HEK293T (cell line): Measurements from ENCODE around the gene SORBS2.

Source experiments
- BHLHE40 ChIP-seq: fragments of 450-650 bp; IDR thresholded peaks from 2 replicates; pipeline ENCODE4 v1.6.1; 2016; ENCODE audit warnings: mild to moderate bottlenecking, moderate library complexity, borderline replicate concordance
- CTBP1 ChIP-seq: fragments of 450-650 bp; IDR thresholded peaks from 2 replicates; pipeline ENCODE4 v1.6.1; 2016; ENCODE audit warnings: borderline replicate concordance
- ELF4 ChIP-seq: fragments of 450-650 bp; IDR thresholded peaks from 2 replicates; pipeline ENCODE4 v1.6.1; 2017; ENCODE audit warnings: antibody characterized with exemption
- FOXA1 ChIP-seq: fragments of 450-650 bp; IDR thresholded peaks from 2 replicates; pipeline ENCODE4 v1.6.1; 2016; ENCODE audit warnings: mild to moderate bottlenecking
- FOXK2 ChIP-seq: fragments of 450-650 bp; IDR thresholded peaks from 2 replicates; pipeline ENCODE4 v1.6.1; 2016; ENCODE audit warnings: mild to moderate bottlenecking
- FOXM1 ChIP-seq: fragments of 450-650 bp; IDR thresholded peaks from 2 replicates; pipeline ENCODE4 v1.6.1; 2017; ENCODE audit warnings: mild to moderate bottlenecking, borderline replicate concordance
- SP1 ChIP-seq: fragments of 450-650 bp; IDR thresholded peaks from 2 replicates; pipeline ENCODE4 v1.6.1; 2017
- TARDBP ChIP-seq: fragments of 450-650 bp; IDR thresholded peaks from 2 replicates; pipeline ENCODE4 v1.6.1; 2016
- ZNF384 ChIP-seq: fragments of 450-650 bp; IDR thresholded peaks from 2 replicates; pipeline ENCODE4 v1.6.1; 2016

DNA sequence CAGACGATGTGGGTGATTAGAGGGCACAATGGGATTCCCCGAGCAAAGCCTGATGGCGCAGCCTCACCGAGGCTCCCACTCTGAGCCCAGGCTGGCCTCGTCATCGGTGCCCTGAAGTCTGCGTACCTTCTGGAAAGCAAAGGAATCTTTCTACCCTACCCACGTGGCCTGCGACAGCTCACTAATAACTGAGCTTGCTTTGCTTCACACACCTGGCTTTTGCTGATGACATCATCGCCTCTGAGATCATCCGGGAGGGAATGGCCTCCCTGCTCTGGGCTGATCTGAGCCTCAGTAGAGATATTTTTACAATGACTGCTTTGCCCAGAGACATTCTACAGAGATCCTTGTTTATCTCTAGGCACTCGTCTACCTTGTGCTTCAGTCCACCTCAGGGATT, 231.3 kb downstream of the SORBS2 start:
- TF ChIP-seq TARDBP = no peak
- no peak for TF ChIP-seq CTBP1
- TF ChIP-seq FOXM1 = no peak
- no peak for TF ChIP-seq BHLHE40
- no peak for TF ChIP-seq ELF4
- no peak for TF ChIP-seq SP1
- no peak for TF ChIP-seq FOXA1
- TF ChIP-seq ZNF384 = no peak
- TF ChIP-seq FOXK2 = no peak
